Stimulated activated CD8-positive, alpha-beta memory T cell treated with anti-CD3 and anti-CD28 coated beads, Interleukin-7, amount 100 ng/mL, for 48 hours (primary cell): Measurements from ENCODE around the gene TAAR5.
"Not testable (repeated sequence)": the region's sequence is repeated elsewhere in the genome, so short reads cannot be mapped to it uniquely, and the experiment has no call there.

Source experiments
- DNase-seq, 2 donors: peaks; one replicate each; pipeline ENCODE4 v3.0.0-alpha.2; 2020; ENCODE audit warnings: low read depth in 1 of 2; ENCODE audit errors: extremely low read depth in 1 of 2

The TAAR5 gene

GRCh38 chr6:132589454-132589853 is at the start of gene TAAR5:
TSS of gene TAAR5 (minus strand) at chr6:132589741. CDS start at chr6:132589686, 55 bp downstream.
- no peak for DNase-seq

GRCh38 chr6:132637135-132637534 is 47.6 kb upstream of the TAAR5 start:
- DNase-seq, result not testable (repeated sequence)

- not testable (repeated sequence) for DNase-seq
Observed at GRCh38 chr6:132635906-132636305, 46.4 kb upstream of the TAAR5 start.

- DNase-seq, result not testable (repeated sequence)
Observed at GRCh38 chr6:132635288-132635687, 45.7 kb upstream of the TAAR5 start.

GRCh38 chr6:132634796-132635195 is 45.3 kb upstream of the TAAR5 start:
- DNase-seq, result no peak

GRCh38 chr6:132633362-132633761 is 43.8 kb upstream of the TAAR5 start:
- DNase-seq, result no peak

- DNase-seq, result no peak
Observed at GRCh38 chr6:132624175-132624574, 34.6 kb upstream of the TAAR5 start, which contains the start of gene TAAR2. TSS of gene TAAR2 (minus strand) at chr6:132624275. CDS start at chr6:132624275, 0 bp downstream.

- no peak for DNase-seq
Observed at GRCh38 chr6:132623106-132623845, 33.7 kb upstream of the TAAR5 start.

GRCh38 chr6:132616677-132617076 is 27.1 kb upstream of the TAAR5 start:
- DNase-seq, result no peak

GRCh38 chr6:132614554-132614953 is 25.0 kb upstream of the TAAR5 start:
- no peak for DNase-seq

GRCh38 chr6:132612449-132613108 is 23.0 kb upstream of the TAAR5 start:
- no peak for DNase-seq

GRCh38 chr6:132611616-132612015 is 22.1 kb upstream of the TAAR5 start:
- no peak for DNase-seq

- no peak for DNase-seq
Observed at GRCh38 chr6:132607544-132608233, 18.1 kb upstream of the TAAR5 start.

- no peak for DNase-seq
Observed at GRCh38 chr6:132604635-132605152, 15.2 kb upstream of the TAAR5 start.

- not testable (repeated sequence) for DNase-seq
Observed at GRCh38 chr6:132600900-132601299, 11.4 kb upstream of the TAAR5 start.

GRCh38 chr6:132598473-132598872 is 8.9 kb upstream of the TAAR5 start:
- no peak for DNase-seq

- no peak for DNase-seq
Observed at GRCh38 chr6:132596201-132596600, 6.7 kb upstream of the TAAR5 start.

- DNase-seq, result no peak
Observed at GRCh38 chr6:132592855-132593254, 3.3 kb upstream of the TAAR5 start.

- no peak for DNase-seq
Observed at GRCh38 chr6:132590362-132590761, 821 bp upstream of the TAAR5 start.

- DNase-seq, result no peak
Observed at GRCh38 chr6:132587424-132587823, 2.1 kb downstream of the TAAR5 start.

- no peak for DNase-seq
Observed at GRCh38 chr6:132584698-132585097, 4.8 kb downstream of the TAAR5 start.
